Testis (tissue), 2 donors: ENCODE results near the gene PRKAR1B.

Source experiments
- POLR2A ChIP-seq: fragments of 450-650 bp; IDR thresholded peaks from one replicate; pipeline ENCODE4 v1.6.1; 2017; ENCODE audit warnings: antibody characterized with exemption, mild to moderate bottlenecking, moderate library complexity
- TF ChIP-seq, protein P1 (sequence below), 3 experiments: fragments of 450-650 bp in 2 of 3; fragments of 200-600 bp in 1 of 3; sonication (generic) in 1 of 3; IDR thresholded peaks; one replicate each; pipeline ENCODE4 v1.5.1; 2016 to 2019; ENCODE audit warnings: antibody characterized with exemption in 3 of 3, mild to moderate bottlenecking in 2 of 3, moderate library complexity in 1 of 3

DNA sequence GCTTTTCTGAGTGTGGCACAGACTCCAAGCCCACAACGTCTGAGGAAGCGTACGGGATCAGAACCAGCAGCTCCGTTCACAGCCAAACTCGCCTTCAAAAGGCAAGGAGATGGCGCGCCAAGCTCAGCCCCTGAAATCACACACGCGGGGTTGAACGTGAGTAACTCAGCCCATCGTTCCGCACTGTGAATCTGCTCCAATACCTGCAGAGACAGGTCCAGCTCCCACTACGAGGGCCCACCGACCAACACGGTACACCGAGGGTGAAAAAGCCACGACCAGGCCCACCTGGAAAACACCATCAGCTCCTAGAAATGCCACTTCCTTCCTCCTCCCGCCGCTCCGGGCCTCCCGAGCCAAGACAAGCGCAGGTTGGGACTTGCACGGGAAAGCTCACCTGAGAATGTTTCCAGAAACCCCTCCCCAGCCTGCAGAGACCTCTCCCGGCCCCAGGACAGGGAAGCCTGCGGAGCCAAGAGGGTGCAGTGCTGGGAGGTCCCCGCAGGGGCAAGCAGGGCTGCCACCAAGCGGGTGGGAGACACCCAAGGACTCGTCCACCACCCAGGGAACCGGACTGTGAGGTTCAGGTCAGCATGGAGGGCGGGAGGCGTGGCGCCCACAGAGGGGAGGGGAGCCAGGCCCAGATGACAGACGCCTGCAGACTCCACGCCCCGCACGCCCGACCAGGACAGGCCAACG, 113.5 kb downstream of the PRKAR1B start:
- TF ChIP-seq, protein P1, sequence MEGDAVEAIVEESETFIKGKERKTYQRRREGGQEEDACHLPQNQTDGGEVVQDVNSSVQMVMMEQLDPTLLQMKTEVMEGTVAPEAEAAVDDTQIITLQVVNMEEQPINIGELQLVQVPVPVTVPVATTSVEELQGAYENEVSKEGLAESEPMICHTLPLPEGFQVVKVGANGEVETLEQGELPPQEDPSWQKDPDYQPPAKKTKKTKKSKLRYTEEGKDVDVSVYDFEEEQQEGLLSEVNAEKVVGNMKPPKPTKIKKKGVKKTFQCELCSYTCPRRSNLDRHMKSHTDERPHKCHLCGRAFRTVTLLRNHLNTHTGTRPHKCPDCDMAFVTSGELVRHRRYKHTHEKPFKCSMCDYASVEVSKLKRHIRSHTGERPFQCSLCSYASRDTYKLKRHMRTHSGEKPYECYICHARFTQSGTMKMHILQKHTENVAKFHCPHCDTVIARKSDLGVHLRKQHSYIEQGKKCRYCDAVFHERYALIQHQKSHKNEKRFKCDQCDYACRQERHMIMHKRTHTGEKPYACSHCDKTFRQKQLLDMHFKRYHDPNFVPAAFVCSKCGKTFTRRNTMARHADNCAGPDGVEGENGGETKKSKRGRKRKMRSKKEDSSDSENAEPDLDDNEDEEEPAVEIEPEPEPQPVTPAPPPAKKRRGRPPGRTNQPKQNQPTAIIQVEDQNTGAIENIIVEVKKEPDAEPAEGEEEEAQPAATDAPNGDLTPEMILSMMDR (IDR thresholded peaks at IDR 0.05) = no peak
- TF ChIP-seq POLR2A = no peak
